Peyer's patch (tissue), 4 donors: Measurements from ENCODE around the gene TAF3.

Source experiments
- POLR2A ChIP-seq, 2 donors: fragments of 450-650 bp; IDR thresholded peaks; one replicate each; pipeline ENCODE4 v1.5.1; 2017; ENCODE audit warnings: antibody characterized with exemption in 2 of 2, mild to moderate bottlenecking in 2 of 2, moderate library complexity in 2 of 2
- TF ChIP-seq, protein P1 (sequence below), 6 experiments: fragments of 450-650 bp in 4 of 6; fragments of 200-600 bp in 2 of 6; sonication (generic) in 1 of 6; IDR thresholded peaks; one replicate each; pipeline ENCODE4 v1.5.1; 2017 to 2019; ENCODE audit warnings: antibody characterized with exemption in 6 of 6, mild to moderate bottlenecking in 3 of 6, moderate library complexity in 1 of 6

DNA sequence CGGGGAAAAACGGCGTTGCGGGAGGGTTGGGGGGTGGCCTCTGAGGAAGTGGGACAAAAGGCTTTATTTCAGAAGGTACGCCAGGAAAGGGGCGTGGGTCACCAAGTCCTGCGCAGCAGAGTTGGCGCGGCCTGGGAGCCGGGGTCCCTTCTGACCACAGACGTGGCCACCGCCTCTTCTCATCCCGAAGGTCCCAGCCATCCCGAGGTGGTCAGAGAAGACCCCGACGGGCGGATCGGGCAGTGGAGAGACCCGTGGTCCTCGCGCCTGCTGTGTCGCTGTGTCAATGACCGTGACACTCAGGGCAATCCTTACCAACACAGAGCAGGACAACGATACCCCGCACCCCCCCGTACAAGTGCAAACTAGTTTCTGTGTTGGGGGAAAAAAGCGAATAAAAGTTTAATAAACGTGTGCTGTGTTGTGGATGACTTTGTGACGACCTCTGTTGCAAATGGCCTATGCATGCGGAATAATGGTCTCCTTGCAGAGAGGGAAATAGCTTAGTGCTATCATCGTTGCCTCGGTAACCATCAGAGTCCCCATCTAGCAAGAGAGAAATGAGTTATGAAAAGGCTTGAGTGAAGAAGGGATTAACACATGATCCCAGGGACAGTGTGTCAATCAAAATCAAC lies 216.8 kb downstream of the TAF3 start:
- TF ChIP-seq, protein P1, sequence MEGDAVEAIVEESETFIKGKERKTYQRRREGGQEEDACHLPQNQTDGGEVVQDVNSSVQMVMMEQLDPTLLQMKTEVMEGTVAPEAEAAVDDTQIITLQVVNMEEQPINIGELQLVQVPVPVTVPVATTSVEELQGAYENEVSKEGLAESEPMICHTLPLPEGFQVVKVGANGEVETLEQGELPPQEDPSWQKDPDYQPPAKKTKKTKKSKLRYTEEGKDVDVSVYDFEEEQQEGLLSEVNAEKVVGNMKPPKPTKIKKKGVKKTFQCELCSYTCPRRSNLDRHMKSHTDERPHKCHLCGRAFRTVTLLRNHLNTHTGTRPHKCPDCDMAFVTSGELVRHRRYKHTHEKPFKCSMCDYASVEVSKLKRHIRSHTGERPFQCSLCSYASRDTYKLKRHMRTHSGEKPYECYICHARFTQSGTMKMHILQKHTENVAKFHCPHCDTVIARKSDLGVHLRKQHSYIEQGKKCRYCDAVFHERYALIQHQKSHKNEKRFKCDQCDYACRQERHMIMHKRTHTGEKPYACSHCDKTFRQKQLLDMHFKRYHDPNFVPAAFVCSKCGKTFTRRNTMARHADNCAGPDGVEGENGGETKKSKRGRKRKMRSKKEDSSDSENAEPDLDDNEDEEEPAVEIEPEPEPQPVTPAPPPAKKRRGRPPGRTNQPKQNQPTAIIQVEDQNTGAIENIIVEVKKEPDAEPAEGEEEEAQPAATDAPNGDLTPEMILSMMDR (IDR thresholded peaks at IDR 0.05), result no peak
- TF ChIP-seq POLR2A (IDR thresholded peaks at IDR 0.05), result no peak
